Osteoblast (primary cell): ENCODE measurements around the gene TPSG1. TPM values are rescaled to one million over a fixed set of nuclear protein-coding genes. Genes with fewer than 3 reads are reported as not detected.
"Not testable (repeated sequence)": the region's sequence is repeated elsewhere in the genome, so short reads cannot be mapped to it uniquely, and the experiment has no call there.

Experiments used
- DNase-seq: peaks from one replicate; pipeline ENCODE4 v3.0.0; 2011; ENCODE audit warnings: low spot score, mixed read lengths; ENCODE audit not compliant: insufficient read length; ENCODE audit errors: missing footprints
- H2AFZ ChIP-seq: 2 replicates; pipeline ENCODE4 v1.6.0; 2011; ENCODE audit warnings: mild to moderate bottlenecking, low read length
- H3K27ac ChIP-seq: 2 replicates; pipeline ENCODE4 v1.5.1; 2011; ENCODE audit warnings: mild to moderate bottlenecking, low read depth, low read length, moderate library complexity
- H3K27me3 ChIP-seq: 2 replicates; pipeline ENCODE4 v1.6.0; 2012; ENCODE audit warnings: mild to moderate bottlenecking, control low read depth, inconsistent platforms, low read length, moderate library complexity; ENCODE audit not compliant: insufficient read depth
- H3K36me3 ChIP-seq: 2 replicates; pipeline ENCODE4 v1.5.1; 2011; ENCODE audit warnings: mild to moderate bottlenecking, low read length, control low read depth, moderate library complexity; ENCODE audit not compliant: insufficient read depth
- H3K4me1 ChIP-seq: 2 replicates; pipeline ENCODE4 v1.5.1; 2011; ENCODE audit warnings: mild to moderate bottlenecking, low read length, control low read depth, moderate library complexity; ENCODE audit not compliant: insufficient read depth
- H3K4me2 ChIP-seq: 2 replicates; pipeline ENCODE4 v1.6.0; 2011; ENCODE audit warnings: mild to moderate bottlenecking, low read length; ENCODE audit not compliant: insufficient read depth
- H3K4me3 ChIP-seq: fragments of 200-600 bp; sonication (generic); 3 replicates; pipeline ENCODE4 v1.5.1; 2012; ENCODE audit warnings: mild to moderate bottlenecking, low read length, inconsistent platforms; ENCODE audit not compliant: insufficient read depth
- H3K79me2 ChIP-seq: 2 replicates; pipeline ENCODE4 v1.6.0; 2012; ENCODE audit warnings: mild to moderate bottlenecking, low read length, control low read depth, inconsistent platforms; ENCODE audit not compliant: insufficient read depth
- H3K9me3 ChIP-seq: 2 replicates; pipeline ENCODE4 v1.5.1; 2011; ENCODE audit warnings: low read depth, low read length, control low read depth
- H4K20me1 ChIP-seq: 2 replicates; pipeline ENCODE4 v1.6.0; 2012; ENCODE audit warnings: mild to moderate bottlenecking, low read length, control low read depth; ENCODE audit not compliant: insufficient read depth
- total RNA-seq: library from RNA; depleted of rRNA; stranded (reverse); fragments of >200 nt; gene quantifications from 2 replicates; pipeline ENCODE4 v1.2.3, GENCODE V29; 2012
- TF ChIP-seq, protein P1 (sequence below): IDR thresholded peaks from 2 replicates; pipeline ENCODE4 v1.5.1; 2011; ENCODE audit warnings: mild to moderate bottlenecking, low read depth, low read length, moderate library complexity; ENCODE audit errors: extremely low read depth

Gene TPSG1
- total RNA-seq, 1 donor = not detected

GRCh38 chr16:1271380-1271723 lies 46.3 kb upstream of the TPSG1 start:
- no peaks in the 10 kb centered on the region for H3K79me2 ChIP-seq
- TF ChIP-seq, protein P1, sequence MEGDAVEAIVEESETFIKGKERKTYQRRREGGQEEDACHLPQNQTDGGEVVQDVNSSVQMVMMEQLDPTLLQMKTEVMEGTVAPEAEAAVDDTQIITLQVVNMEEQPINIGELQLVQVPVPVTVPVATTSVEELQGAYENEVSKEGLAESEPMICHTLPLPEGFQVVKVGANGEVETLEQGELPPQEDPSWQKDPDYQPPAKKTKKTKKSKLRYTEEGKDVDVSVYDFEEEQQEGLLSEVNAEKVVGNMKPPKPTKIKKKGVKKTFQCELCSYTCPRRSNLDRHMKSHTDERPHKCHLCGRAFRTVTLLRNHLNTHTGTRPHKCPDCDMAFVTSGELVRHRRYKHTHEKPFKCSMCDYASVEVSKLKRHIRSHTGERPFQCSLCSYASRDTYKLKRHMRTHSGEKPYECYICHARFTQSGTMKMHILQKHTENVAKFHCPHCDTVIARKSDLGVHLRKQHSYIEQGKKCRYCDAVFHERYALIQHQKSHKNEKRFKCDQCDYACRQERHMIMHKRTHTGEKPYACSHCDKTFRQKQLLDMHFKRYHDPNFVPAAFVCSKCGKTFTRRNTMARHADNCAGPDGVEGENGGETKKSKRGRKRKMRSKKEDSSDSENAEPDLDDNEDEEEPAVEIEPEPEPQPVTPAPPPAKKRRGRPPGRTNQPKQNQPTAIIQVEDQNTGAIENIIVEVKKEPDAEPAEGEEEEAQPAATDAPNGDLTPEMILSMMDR = no peak
- DNase-seq = no peak
- no peak overlapping the region for H2AFZ ChIP-seq
- H3K9me3 ChIP-seq = no peaks in the 10 kb centered on the region
- no peaks in the 10 kb centered on the region for H4K20me1 ChIP-seq
- no peak overlapping the region for H3K4me3 ChIP-seq
- no peak overlapping the region for H3K27ac ChIP-seq
- no peaks in the 10 kb centered on the region for H3K27me3 ChIP-seq
- no peaks in the 10 kb centered on the region for H3K36me3 ChIP-seq
- H3K4me2 ChIP-seq = no peak overlapping the region
- H3K4me1 ChIP-seq = no peaks in the 10 kb centered on the region

GRCh38 chr16:1269418-1269817 lies 44.4 kb upstream of the TPSG1 start:
- H3K4me2 ChIP-seq, H3K4me3 ChIP-seq, H2AFZ ChIP-seq, DNase-seq, H3K36me3 ChIP-seq, H4K20me1 ChIP-seq, H3K27ac ChIP-seq, H3K79me2 ChIP-seq, H3K9me3 ChIP-seq, H3K4me1 ChIP-seq, H3K27me3 ChIP-seq: not testable (repeated sequence)

- DNase-seq = no peak
- Histone ChIP-seq H3K4me2 (no peak overlapping the region), H3K27ac (no peak overlapping the region), H4K20me1 (peaks cover 4% of the 10 kb centered on the region), H3K79me2 (no peaks in the 10 kb centered on the region), H3K36me3 (no peaks in the 10 kb centered on the region), H3K4me3 (no peak overlapping the region), H2AFZ (no peak overlapping the region), H3K27me3 (peaks cover 14% of the 10 kb centered on the region), H3K4me1 (no peaks in the 10 kb centered on the region), H3K9me3 (no peaks in the 10 kb centered on the region)
- TF ChIP-seq, protein P1 = no peak
Observed at GRCh38 chr16:1265826-1266225, 40.8 kb upstream of the TPSG1 start.

DNA sequence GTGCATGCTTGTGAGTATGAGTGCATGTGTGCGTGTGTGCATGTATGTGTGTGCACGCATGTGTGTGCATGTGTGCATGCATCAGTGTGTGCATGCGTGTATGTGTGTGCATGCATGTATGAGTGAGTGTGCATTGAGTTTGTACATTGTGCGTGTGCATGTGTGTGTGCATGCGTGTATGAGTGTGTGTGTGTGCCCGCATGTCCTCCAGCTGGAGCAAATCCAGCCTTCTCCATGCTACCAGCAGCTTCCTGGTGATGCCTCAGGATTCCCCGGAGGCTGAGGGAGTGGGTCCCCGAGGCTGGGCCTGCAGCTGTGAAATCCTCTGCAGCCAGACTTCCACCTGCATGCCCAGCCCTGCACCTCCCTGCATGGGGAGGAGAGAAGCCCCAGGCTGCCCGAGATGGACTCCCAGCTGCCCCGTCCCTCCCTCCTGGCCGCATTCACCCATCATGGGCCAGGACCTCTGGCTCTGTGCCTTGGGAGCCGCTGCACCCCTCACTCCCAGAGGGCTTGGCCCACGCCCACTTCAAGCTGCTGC lies 40.1 kb upstream of the TPSG1 start:
- no peaks in the 10 kb centered on the region for H3K36me3 ChIP-seq
- TF ChIP-seq, protein P1 = no peak
- no peaks in the 10 kb centered on the region for H3K9me3 ChIP-seq
- DNase-seq = no peak
- peaks cover 4% of the 10 kb centered on the region for H4K20me1 ChIP-seq
- H3K4me3 ChIP-seq = no peak overlapping the region
- H2AFZ ChIP-seq = no peak overlapping the region
- H3K79me2 ChIP-seq = no peaks in the 10 kb centered on the region
- no peak overlapping the region for H3K4me2 ChIP-seq
- no peak overlapping the region for H3K27ac ChIP-seq
- peaks cover 15% of the 10 kb centered on the region for H3K27me3 ChIP-seq
- H3K4me1 ChIP-seq = no peaks in the 10 kb centered on the region
